HG02610 (cell line): ENCODE data around the gene AP5Z1.
A peak's percentile ranks its signal among the peaks of the same experiment; 100 is the strongest.
"Not testable (repeated sequence)": the region's sequence is repeated elsewhere in the genome, so short reads cannot be mapped to it uniquely, and the experiment has no call there.

ENCODE experiments used
- ATAC-seq: cut with Tn5 transposase; IDR thresholded peaks from one replicate; pipeline ENCODE4 v1.9.1; 2021; ENCODE audit warnings: mild to moderate bottlenecking, moderate library complexity; ENCODE audit not compliant: unreplicated experiment

The AP5Z1 gene

DNA sequence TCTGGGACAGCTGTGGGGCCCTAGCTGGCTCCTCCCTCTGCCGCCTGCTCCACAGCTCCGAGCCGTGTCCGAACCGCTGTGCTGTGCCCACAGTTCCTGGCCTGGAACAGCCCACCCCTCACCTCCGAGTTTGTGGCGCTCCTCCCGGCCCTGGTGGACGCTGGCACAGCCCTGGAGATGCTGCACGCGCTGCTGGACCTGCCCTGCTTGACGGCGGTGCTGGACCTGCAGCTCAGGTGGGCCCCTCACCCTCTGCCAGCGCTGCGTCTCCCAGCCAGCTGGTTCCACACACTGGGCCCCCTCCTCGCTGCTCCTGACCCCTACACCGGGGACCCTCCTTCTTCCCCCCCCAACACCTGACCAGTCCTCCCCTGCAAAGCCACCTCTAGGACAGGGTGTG is 12.1 kb downstream of the AP5Z1 start:
- ATAC-seq: no peak

DNA sequence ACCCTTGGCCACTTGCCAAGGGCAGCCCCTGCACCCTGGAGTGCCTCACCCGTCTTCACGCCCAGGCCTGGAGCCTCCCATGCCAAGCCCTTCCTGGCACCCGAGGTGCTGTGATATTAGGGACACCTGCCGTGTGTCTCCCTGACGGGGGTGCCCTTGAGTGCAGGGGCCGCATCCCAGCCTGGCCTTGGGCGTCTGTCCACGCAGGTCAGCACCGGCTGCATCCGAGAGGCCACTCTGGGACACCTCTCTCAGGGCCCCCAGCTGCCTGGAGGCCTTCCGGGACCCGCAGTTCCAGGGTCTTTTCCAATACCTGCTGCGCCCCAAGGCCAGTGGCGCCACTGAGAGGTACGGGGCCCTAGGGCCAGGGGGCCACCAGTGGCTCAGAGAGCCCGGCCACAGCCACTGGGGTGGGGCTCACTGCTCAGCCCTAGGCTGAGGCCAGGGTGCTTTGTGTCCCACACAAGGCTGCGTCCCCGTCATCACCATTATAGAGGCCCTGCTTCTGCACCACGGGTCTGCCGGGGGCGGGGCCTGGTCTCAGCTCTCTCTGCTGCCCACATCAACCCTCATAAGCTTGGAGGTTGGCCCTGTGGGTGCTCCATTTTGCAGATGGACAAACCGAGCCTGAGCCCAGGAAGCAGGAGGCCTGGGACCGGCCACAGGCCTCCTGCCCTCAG is 12.7 kb downstream of the AP5Z1 start:
- ATAC-seq: no peak

DNA sequence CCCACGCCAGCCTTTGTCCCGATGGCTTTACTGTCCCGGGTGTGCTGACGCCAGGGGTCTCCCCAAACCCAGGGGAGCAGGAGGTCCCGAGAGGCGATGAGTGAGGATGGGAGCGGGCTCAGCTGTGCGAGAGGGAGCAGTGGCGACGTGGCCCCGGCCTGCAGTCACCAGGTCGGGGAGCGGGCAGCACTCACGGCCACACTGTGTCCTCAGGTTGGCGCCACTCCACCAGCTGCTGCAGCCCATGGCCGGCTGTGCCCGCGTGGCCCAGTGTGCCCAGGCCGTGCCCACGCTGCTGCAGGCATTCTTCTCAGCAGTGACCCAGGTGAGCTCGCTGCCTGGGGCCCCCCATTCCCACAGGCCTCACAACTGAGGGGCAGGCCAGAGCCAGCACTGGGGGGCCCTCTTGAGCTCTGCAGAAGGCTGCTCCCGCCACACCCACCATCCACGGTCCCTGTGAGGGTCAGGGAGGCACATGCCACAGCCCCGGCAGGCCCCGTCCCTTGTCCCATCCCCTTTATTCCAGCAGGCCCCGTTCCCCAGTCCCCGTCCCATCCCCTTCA is 13.3 kb downstream of the AP5Z1 start:
- no peak for ATAC-seq

DNA sequence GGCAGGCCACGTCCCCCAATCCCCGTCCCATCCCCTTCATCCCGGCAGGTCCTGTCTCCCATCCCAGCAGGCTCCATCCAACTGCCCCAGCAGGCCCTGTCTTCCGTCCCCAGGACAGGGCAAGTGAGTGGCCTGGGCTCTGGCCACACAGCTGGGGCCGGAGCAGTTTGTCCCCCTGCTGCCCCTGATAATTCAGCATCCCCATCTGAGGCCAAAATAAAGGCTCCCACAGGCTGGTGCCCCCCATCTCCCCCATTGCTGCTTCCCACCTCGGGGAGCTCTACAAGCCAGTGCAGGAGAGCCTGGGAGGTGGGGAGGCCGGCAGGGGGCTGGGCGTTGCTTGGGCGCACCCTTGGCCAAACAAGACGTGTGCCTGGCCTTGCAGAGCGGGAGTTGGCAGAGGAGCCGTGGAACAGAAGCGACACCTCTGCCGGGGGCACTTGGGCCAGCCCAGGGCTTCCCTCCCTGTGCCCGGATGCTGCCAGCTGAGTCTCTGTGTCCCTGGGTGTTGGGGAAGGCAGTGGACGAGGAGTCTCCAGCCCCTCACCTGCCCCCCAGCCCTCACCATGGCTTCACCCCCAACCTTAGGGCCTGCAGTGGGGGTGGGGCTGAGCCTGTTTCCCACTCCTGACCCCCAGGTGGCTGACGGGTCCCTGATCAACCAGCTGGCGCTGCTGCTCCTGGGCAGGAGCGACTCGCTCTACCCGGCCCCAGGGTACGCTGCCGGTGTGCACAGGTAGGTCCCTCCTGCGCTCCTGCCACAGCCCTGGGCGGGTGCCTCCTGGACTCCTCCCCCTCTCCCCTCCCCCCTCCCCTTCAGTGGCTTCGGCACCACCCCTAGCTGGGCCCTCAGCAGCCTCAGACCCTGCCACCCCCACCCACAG is 14.0 kb downstream of the AP5Z1 start:
- ATAC-seq: no peak

DNA sequence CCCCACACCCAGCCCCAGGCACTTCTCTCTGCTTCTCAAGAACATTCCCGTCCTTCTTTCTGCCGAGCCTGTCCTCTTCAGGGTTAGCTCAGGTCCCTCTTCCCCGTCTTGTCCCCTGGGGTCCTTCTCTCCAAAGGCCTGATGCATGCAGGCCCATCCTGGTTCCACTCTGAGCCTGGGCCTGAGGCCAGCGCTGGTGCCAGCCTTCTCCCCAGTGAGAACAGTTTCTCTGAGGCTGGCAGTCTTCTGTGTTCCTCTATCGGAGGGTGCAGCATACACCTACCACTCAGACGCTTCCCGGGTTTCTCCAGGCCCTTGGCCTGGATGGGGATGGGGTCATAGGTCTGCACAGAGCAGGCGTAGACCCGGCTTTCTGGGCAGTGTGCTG is 14.6 kb downstream of the AP5Z1 start:
- ATAC-seq: no peak

DNA sequence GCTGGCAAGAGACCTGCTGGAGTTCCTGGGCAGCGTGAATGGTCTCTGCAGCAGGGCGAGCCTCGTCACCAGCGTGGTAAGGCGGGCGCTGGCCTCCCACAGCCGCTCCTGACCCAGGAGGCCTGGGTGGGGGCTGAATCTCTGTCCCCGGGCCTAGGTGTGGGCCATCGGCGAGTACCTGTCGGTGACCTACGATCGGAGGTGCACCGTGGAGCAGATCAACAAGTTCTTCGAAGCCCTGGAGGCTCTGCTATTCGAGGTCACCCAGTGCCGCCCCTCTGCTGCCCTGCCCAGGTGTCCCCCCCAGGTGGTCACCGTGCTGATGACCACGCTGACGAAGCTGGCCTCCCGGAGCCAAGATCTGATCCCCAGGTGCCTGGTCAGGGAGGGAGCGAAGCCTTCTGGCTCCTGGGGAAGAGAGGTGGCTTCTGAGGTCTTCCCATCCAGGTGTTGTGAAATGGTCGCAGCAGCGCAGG is 15.1 kb downstream of the AP5Z1 start:
- no peak for ATAC-seq

DNA sequence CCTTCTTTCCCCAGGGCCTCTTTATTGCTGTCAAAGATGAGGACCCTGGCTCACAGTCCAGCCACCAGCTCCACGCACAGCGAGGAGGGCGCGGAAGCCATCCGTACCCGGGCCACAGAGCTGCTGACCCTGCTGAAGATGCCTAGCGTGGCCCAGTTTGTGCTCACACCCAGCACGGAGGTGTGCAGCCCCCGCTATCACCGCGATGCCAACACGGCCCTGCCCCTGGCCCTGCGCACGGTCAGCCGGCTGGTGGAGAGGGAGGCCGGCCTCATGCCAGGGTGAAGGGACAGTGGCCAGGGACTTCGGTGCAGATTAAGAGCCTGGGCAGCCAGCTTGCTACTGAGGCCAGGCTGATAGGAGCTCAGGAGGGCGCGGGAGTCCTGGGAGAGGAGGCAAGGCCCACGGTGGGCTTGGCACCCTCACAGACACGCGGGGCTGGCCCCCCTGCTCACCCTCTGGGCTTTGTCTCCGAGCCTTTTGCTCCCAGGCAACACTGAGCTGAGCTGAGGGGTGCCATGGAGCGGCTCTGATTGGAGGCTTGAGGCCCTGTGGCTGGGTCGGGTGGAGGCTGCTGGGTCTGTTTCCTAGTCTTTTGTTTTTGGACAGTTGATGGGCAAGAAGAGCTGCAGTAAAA is 15.8 kb downstream of the AP5Z1 start:
- no peak for ATAC-seq

DNA sequence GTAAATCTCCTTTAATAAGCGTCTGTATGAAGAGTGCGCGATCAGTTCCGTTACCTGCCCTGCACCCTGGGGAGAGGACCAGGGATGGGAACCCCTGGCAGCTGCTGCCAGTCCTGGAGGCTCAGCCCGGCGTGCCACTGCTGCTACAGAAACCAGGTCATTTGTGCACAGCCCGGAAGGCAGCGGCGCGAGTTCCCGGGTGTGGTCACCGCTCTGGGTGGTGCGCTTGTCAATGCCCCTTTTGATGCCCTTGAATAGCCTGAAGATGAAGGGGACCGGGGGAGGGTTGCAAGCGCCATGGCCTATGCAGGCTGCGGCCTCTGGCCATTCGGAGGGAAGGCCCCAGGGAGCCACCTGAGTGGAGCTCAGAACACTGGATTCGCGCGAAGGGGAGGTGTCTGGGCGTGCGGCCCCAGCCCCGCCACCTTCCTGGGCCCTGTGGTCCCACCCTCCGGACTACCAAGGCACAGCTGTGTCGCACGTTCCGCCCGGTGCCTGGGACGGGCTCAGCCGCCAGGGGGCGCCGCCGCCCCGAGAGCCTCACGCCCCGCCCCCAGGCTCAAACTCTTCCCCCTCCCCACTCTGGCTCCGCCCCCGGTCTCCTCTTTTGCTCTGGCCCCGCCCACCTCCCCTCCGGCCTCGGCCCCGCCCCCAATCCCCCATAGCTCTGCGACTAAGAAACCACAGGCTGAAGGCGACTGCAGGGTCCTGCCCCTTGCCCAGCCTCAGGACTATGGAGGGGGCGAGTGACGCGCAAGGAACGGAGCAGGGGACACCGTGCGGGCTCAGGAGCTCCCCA is 16.5 kb downstream of the AP5Z1 start:
- ATAC-seq: peak; percentile 46

DNA sequence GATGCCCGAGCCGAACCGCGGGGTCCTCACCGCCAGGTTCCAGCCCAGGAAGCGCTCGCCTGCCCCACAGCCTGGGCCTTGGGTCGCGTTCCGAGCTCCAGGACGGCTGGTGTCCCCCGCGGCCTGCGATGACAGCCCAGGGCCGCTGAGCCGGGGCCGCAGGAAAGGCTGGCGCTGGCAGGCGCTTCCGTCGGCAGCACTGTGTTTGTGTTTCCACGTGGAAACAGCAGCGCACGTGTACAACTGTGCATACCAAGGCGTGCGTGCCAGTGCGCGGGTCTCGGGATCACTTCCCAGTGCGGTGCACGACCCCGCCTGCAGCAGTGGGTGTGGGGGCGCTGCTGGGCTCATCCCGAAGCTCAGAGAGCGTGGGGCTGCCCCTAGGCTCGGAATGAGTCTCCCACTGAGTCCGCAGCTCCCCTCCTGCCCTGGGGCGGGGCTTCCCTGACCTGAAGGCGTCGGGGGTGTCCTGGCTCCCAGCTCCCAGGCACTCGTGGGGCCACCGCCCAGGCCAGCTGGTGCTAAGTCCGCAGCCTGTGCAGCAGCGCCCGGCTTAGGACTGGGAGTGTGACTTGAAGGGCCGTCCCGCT is 17.2 kb downstream of the AP5Z1 start:
- ATAC-seq: no peak

DNA sequence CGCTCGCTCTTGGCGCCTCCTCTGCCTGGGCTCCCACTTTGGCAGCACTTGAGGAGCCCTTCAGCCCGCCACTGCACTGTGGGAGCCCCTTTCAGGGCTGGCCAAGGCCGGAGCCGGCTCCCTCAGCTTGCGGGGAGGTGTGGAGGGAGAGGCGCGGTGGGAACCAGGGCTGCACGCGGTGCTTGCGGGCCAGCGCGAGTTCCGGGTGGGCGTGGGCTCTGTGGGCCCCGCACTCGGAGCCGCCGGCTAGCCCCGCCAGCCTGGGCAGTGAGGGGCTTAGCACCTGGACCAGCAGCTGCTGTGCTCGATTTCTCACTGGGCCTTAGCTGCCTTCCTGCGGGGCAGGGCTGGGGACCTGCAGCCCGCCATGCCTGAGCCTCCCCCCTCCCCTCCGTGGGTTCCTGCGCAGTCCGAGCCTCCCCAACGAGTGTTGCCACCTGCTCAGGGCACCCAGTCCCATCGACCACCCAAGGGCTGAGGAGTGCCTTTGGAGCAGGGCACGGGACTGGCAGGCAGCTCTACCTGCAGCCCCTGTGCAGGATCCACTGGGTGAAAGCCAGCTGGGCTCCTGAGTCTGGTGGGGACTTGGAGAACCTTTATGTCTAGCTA is 18.1 kb downstream of the AP5Z1 start:
- not testable (repeated sequence) for ATAC-seq

DNA sequence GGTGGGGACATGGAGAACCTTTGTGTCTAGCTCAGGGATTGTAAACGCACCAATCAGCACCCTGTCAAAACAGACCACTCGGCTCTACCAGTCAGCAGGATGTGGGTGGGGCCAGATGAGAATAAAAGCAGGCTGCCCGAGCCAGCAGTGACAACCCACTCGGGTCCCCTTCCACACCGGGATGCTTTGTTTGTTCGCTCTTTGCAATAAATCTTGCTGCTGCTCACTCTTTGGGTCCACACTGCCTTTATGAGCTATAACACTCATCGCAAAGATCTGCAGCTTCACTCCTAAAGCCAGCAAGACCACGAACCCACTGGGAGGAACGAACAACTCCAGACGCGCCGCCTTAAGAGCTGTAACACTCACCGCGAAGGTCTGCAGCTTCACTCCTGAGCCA is 18.7 kb downstream of the AP5Z1 start:
- not testable (repeated sequence) for ATAC-seq

DNA sequence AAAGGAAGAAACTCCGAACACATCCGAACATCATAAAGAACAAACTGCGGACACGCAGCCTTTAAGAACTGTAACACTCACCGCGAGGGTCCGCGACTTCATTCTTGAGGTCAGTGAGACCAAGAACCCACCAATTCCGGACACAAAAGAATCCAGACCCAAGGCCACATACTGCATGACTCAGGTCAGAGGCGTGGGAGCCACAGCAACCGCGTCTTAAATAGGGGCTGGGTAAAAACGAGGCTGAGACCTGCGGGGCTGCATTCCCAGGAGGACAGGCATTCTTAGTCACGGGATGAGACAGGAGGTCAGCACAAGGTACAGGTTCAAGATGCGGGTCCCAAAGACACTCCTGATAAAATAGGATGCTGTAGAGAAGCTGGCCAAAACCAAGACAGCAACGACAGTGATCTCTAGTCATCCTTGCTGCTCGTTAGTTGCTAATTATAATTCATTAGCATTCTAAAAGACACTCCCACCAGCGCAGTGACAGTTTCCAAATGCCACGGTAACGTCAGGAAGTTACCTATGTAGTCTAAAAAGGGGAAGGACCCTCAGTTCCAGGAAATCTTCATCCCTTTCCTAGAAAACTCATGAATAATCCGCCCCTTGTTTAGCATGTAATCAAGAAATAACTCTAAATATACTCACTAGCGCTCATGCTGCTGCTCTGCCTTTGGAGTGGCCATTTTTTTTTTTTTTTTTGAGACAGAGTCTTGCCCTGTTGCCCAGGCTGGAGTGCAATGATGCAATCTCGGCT is 19.3 kb downstream of the AP5Z1 start:
- ATAC-seq: no peak

DNA sequence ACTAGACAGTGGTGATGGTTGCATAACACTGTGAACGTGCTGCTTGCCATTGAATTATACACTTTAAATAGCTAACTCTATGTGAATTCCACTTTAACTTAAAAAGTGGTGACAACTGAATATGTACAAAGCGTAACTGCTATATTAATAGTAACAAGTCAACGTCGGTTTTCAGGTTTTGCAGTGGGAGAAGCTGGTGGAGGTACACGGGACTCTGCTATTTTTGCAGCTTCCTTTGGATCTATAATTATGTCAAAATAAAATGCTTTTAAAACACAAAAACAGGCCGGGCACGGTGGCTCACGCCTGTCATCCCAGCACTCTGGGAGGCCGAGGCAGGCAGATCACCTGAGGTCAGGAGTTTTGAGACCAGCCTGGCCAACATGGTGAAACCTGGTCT is 21.0 kb downstream of the AP5Z1 start:
- no peak for ATAC-seq

DNA sequence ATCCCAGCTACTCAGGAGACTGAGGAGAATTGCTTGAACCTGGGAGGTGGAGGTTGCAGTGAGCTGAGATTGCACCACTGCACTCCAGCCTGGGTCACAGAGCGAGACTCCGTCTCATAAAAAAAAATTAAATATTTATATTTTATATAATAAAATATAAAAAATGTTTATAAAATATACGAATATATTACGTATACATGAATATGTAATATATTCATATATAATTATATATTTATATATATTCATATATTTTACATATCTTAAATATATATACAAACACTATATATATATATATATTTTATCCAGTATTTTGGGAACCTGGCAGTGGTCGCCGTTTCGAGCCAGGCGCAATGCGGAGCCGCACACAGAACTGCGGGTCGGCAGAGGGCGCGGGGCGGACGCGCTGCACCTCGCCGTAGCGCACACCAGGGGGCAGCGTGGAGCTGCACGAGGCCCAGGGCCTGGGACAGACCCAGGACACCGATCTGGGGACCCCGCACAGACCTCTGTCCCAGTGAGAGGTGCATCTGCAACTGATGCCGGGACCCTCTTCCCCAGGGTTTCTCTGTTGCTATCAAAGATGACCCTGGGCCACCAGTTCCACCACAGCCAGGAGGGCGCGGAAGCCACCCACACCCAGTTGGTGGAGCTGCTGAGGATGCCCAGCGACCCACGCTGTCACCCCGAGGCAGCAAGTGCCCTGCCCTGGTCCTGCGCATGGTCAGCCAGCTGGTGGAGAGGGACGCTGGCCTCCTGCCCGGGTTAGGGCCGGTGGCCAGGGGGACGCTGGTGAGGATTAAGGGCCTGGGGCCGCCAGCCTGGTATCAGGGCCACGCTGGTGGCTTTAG is 22.7 kb downstream of the AP5Z1 start:
- ATAC-seq: no peak

DNA sequence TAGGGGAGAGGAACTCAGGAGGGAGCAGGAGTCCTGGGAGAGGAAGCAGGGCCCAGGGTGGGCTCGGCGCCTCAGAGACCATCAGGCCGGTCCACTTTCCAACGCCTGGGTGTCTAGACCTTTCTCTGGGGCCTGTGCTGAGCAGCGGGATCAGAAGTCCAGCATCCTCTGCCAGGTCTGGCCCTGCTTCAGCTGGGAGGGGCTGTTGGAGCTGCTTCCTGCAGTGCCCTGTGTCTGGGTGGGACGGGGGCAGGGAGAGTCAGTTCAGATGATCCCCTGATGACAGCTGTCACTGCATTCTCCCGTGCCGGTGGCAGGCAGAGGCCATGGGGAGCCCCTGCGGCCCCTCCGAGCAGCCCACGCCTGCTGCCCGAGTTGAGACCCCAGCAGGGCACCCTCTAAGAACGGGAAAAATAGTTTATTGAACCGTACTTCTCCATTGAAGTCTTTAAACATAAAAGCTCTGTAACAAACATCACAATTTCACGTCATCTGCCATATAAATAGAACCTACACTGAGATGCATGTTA is 23.3 kb downstream of the AP5Z1 start:
- no peak for ATAC-seq

DNA sequence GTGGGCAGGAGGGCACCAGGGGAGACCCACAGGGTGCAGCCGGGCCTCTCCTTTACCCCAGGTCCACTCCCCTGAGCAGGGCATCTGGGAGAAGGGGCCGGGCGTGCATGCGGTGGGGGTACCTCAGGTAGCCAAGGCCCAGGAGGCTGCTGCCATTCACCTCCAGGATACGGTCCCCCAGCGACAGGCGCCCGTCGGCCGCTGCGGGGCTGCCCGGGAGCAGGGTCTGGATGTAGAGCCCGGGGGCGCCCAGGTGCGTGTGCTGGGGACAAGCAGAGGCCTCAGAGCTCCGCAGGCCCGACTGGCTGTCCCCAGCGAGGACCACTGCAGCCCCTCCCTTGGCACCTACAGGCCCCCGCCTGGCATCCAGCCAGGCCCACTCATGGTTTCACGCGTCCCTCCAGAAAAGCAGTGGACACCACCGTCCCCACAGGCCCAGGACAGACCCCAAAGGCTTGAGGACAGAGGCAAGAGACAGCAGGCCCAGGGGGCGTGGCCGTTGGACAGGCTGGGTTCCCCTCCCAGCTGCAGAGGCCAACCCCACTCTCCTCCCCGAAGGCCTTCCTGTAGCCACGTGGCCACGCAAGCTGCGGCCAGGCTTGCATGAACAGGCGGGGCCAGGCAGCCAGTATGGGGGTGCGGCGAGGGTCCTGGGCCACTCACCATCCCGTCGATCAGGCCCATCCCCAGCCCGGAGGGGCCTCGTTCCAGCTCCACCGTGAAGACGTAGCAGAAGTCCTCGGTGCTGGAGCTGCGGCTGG is 24.3 kb downstream of the AP5Z1 start:
- ATAC-seq: no peak

DNA sequence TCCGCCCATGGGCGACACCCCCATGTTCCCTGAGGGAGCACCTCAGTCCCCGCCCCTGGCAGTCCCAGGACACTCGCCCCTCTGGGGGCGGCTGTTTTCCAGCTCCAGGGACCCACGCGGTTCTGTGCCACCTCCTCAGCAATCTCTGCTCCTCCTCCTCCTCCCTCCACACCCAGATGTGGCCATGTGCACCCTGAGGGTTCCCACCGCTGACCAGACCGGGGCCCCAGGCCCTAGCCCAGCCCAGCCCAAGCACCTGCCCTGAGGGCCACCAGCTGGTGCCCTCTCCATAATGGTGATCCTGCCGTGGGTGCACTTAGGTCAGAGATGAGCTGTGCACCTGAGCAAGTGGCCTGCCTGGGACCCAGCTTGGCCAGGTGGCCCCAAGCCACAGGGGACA is 25.1 kb downstream of the AP5Z1 start:
- no peak for ATAC-seq
